ENCODE data around the gene BICD1. TPM values are rescaled to one million over a fixed set of nuclear protein-coding genes. Genes with fewer than 3 reads are reported as not detected.

Gene BICD1
- total RNA-seq, 1 donor from 2014 or later = 8.5 TPM

DNA sequence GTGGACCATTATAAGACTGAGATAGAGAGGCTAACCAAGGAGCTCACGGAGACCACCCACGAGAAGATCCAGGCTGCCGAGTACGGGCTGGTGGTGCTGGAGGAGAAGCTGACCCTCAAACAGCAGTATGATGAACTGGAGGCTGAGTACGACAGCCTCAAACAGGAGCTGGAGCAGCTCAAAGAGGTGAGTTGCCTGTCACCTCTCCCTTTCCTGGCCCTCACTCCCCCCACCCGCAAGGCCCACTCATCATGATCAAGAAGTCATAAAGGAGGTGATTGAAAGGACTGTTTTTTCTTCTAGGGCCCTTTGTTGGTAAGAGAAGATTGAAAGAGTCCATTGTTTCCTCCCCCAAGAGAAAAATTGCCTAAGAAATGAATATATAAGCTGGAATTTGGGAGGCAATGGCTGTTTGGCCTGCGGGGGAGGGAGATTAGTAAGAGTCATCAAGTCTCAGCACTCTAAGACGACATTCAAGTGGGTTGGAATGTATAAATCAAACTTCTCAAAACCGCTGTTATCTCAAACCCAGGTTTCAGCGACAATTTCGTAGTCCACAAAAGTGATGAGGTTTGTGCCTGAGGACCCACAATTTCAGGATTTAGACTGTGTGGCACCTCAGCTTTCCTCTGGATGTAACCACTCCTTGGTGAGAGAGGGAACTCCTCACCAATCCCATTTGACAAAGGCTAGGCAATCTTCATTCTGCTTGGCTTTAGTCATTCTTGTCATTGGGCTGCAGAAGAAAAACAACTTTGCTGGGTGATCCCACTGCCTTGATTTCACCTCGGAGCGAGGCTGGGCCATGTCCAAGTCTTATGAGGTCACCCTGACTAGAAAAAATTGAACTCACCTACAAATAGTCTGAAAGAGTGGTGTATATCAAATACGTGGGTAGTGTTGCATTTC is 966 bp downstream of the BICD1 start:
- intact Hi-C loops (cut with micrococcal nuclease) = no loop called here
- no peaks in the 10 kb centered on the region for H3K9me3 ChIP-seq (replicated peaks)

DNA sequence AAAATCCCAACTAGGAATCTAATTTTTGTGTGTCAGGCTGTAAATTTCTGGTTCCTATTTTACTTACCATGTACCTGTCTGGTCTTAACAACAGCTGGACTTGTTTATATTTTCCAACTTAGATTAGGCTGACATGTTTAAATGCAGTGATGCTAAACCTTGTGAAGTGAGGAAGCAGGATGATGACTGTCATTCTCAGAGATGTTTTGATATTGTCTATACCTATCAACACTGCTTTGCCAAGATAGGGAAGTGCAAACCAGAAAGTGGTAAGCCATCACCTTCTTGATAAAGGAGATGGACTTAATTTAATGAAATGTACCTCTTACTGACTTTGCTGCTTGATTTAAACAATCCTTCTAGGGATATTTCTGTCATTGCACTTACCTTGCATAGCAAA is 2.1 kb downstream of the BICD1 start:
- intact Hi-C loops (cut with micrococcal nuclease) = no loop called here
- no peaks in the 10 kb centered on the region for H3K9me3 ChIP-seq (replicated peaks)
- TF ChIP-seq CTCF (IDR thresholded peaks at IDR 0.05; ENCODE audit: borderline replicate concordance) = no peak
- no peak for DNase-seq
- peaks cover 31% of the 10 kb centered on the region for H3K4me1 ChIP-seq
- no peaks in the 10 kb centered on the region for H3K27me3 ChIP-seq (ENCODE audit: low read depth)
- no peaks in the 10 kb centered on the region for H3K36me3 ChIP-seq
- no peak overlapping the region for H3K27ac ChIP-seq (replicated peaks)
- no peak overlapping the region for H3K4me3 ChIP-seq

More for the DNA sequence above, 966 bp downstream of the BICD1 start:
- Histone ChIP-seq H3K4me3 (peak overlapping the region; percentile 98), H3K27me3 (ENCODE audit: low read depth) (no peaks in the 10 kb centered on the region), H3K4me1 (peaks cover 31% of the 10 kb centered on the region), H3K27ac (replicated peaks) (peak overlapping the region; percentile 93), H3K36me3 (no peaks in the 10 kb centered on the region)
- no peak for TF ChIP-seq CTCF (IDR thresholded peaks at IDR 0.05; ENCODE audit: borderline replicate concordance)
- no peak for DNase-seq

DNA sequence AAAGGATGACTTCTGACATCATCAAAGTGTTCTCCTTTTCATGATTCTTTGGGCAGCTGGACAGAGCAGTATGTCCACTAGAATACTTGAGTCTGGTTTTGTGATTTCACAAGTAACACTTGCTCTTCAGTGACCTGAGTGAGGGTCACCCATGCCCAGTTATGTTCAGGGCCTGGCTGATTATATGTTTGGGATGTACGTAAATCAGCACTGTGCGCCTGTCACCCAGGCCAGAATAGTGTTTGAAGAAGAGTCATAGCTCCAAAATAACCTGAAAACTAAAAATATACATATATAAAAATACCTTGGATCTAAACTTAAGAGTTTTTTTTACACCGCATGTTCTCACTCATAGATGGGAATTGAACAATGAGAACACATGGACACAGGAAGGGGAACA is 3.8 kb downstream of the BICD1 start:
- Histone ChIP-seq H3K4me3 (no peak overlapping the region), H3K27ac (replicated peaks) (no peak overlapping the region), H3K4me1 (peaks cover 33% of the 10 kb centered on the region), H3K9me3 (replicated peaks) (no peaks in the 10 kb centered on the region), H3K27me3 (ENCODE audit: low read depth) (no peaks in the 10 kb centered on the region), H3K36me3 (no peaks in the 10 kb centered on the region)
- DNase-seq = no peak
- intact Hi-C loops (cut with micrococcal nuclease) = no loop called here
- no peak for TF ChIP-seq CTCF (IDR thresholded peaks at IDR 0.05; ENCODE audit: borderline replicate concordance)

DNA sequence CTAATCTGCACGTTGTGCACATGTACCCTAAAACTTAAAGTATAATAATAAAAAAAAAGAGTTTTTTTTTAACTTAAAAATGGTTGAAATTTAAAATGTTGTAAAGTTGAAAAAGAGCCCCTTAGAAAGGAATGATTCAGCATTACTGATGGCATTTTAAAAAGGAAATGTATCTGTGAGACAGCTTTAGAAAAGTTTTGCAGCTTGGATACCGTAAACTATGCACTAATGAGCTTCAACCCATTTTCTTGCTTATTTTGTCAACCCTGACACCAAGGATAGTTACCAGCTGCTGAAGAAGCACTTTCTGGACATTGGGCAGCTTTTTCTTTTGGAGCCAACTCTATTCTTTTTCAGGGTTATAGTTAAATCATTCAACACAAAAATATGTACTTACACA is 4.3 kb downstream of the BICD1 start:
- Histone ChIP-seq H3K36me3 (no peaks in the 10 kb centered on the region), H3K27ac (replicated peaks) (no peak overlapping the region), H3K4me3 (no peak overlapping the region), H3K4me1 (peaks cover 36% of the 10 kb centered on the region), H3K9me3 (replicated peaks) (no peaks in the 10 kb centered on the region), H3K27me3 (ENCODE audit: low read depth) (no peaks in the 10 kb centered on the region)
- no peak for DNase-seq
- no peak for TF ChIP-seq CTCF (IDR thresholded peaks at IDR 0.05; ENCODE audit: borderline replicate concordance)
- intact Hi-C loops (cut with micrococcal nuclease) = no loop called here

DNA sequence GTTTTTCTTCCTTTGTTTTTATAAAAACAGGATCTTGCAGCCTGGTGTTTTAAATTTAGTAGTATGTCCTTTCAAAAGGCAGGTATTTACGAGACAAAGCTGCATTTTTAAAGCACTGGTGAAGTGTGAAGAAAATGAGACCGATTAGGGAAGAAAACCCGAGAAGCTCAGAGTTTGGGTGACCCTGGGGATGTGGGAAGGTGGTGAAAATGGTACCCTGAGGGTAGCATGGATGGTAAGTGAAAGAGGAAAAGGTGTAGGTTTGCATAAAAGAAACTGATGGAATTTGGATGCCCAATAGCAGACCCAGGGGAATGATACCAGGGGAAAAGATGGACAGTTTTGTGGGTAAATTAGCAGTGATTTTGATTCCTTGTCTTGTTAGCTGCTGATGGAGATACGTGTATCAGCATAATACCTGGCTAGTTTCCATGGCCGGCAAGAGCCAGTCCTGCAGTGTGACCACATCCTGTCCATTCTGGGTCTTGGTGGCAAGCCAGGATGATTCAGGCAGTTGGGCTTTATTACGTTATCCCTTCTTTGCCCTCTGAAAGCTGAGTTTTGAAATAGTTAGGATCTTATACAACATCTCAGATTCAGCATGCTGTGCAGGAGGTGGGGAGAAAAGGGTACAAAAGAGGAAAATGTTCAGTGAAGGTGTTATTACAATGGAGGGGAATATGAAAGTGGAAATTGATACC is 8.9 kb downstream of the BICD1 start:
- no peaks in the 10 kb centered on the region for H3K27me3 ChIP-seq (ENCODE audit: low read depth)
- peak overlapping the region; percentile 33 for H3K27ac ChIP-seq (replicated peaks)
- H3K9me3 ChIP-seq (replicated peaks) = no peaks in the 10 kb centered on the region
- no peak for TF ChIP-seq CTCF (IDR thresholded peaks at IDR 0.05; ENCODE audit: borderline replicate concordance)
- peaks cover 18% of the 10 kb centered on the region for H3K4me1 ChIP-seq
- DNase-seq = peak; percentile 71
- intact Hi-C loops (cut with micrococcal nuclease) = no loop called here
- H3K4me3 ChIP-seq = no peak overlapping the region
- H3K36me3 ChIP-seq = no peaks in the 10 kb centered on the region

Measured in left ventricle myocardium inferior (tissue), 1 donor.